ENCODE results near the gene POU2F3. TPM values are rescaled to one million over a fixed set of nuclear protein-coding genes. Genes with fewer than 3 reads are reported as not detected.

The POU2F3 gene
- total and polyA plus RNA-seq, 2 experiments from 2014 or later, result not detected

DNA sequence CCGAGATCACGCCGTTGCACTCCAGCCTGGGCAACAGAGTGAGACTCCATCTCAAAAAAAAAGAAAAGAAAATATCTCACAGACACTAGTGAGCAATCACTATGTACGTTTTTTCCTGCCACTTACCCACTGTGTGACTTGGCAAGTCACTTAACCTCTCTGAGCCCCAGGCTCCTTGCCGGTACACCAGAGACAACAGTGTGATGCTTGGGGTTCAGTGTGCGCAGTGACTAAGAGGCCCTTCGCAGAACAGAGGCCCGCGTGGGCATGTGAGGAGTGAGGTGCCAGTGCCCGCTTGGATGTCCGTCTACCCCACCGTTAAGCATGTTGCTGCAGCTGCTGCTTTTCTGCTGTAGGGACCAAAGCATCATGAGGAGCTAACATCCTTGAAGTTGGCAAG, 22.4 kb upstream of the POU2F3 start:
- H3K27me3 ChIP-seq, result no peaks in the 10 kb centered on the region
- no peak overlapping the region for H3K4me2 ChIP-seq
- H3K79me2 ChIP-seq, result peaks cover 62% of the 10 kb centered on the region
- H3K27ac ChIP-seq, result peak overlapping the region; percentile 53
- no peak for TF ChIP-seq EZH2 (IDR thresholded peaks at IDR 0.05; ENCODE audit: borderline replicate concordance)
- TF ChIP-seq, protein P1, sequence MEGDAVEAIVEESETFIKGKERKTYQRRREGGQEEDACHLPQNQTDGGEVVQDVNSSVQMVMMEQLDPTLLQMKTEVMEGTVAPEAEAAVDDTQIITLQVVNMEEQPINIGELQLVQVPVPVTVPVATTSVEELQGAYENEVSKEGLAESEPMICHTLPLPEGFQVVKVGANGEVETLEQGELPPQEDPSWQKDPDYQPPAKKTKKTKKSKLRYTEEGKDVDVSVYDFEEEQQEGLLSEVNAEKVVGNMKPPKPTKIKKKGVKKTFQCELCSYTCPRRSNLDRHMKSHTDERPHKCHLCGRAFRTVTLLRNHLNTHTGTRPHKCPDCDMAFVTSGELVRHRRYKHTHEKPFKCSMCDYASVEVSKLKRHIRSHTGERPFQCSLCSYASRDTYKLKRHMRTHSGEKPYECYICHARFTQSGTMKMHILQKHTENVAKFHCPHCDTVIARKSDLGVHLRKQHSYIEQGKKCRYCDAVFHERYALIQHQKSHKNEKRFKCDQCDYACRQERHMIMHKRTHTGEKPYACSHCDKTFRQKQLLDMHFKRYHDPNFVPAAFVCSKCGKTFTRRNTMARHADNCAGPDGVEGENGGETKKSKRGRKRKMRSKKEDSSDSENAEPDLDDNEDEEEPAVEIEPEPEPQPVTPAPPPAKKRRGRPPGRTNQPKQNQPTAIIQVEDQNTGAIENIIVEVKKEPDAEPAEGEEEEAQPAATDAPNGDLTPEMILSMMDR (IDR thresholded peaks at IDR 0.05; ENCODE audit: poor library complexity), result no peak
- no peak for TF ChIP-seq EZH2phosphoT487 (IDR thresholded peaks at IDR 0.05; ENCODE audit: low read depth, severe bottlenecking, unreplicated experiment)
- H3K4me3 ChIP-seq, result no peak overlapping the region
- H3K36me3 ChIP-seq (replicated peaks; ENCODE audit: insufficient read depth, low read depth), result no peaks in the 10 kb centered on the region
- peaks cover 60% of the 10 kb centered on the region for H3K4me1 ChIP-seq (ENCODE audit: insufficient read depth)
- H3K9me2 ChIP-seq (replicated peaks; ENCODE audit: insufficient read depth), result no peaks in the 10 kb centered on the region
- 93% methylated on average over 12 of the region's 12 CpGs for WGBS (ENCODE audit: low lambda C conversion rate, missing lambda C conversion rate)
- no peaks in the 10 kb centered on the region for H3K9me3 ChIP-seq (ENCODE audit: low read depth)
- DNase-seq (ENCODE audit: low spot score), result no peak
- H4K20me1 ChIP-seq (ENCODE audit: insufficient read depth, poor library complexity, severe bottlenecking), result peaks cover 13% of the 10 kb centered on the region
- H2AFZ ChIP-seq, result no peak overlapping the region

DNA sequence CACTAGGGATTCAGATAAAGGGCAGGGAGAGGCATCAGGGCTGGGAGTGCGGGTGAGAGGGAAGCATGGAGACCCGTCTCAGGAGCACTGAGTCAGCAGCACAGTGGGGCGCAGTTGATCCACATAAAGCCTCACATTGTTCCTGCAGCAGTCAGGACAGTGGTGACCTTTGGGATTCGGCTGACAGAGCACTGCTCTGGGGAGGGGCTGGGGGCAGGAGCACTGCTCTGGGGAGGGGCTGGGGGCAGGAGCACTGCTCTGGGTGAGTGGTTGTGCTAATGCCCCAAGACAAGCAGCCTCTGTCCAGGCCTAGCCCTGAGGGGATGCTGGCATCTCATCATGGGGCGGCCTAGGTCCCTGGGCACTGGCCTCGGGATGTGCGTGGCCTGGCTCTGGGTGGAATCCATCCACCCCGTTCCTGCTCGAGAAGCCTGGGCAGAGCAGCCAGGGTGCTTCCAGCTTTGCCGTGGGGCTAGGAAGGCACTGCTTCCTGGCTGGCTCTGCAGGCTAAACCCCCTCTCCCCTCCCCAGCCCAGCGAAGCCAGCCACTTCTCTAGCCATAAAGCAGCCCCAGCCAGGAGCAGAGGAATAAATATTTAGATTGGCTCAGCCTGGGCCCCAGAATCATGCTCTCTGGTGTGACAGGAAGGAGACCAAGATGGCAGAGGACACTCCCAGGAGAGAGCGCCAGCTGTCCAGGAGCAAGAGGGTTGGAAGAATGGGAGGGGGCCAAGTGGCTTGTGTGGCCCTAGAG, 21.8 kb upstream of the POU2F3 start:
- Histone ChIP-seq H3K79me2 (peaks cover 56% of the 10 kb centered on the region), H3K9me3 (ENCODE audit: low read depth) (no peaks in the 10 kb centered on the region), H3K4me3 (no peak overlapping the region), H4K20me1 (ENCODE audit: insufficient read depth, poor library complexity, severe bottlenecking) (peaks cover 13% of the 10 kb centered on the region), H3K4me2 (peak overlapping the region; percentile 27), H3K36me3 (replicated peaks; ENCODE audit: insufficient read depth, low read depth) (no peaks in the 10 kb centered on the region), H3K27ac (peak overlapping the region; percentile 53), H3K27me3 (no peaks in the 10 kb centered on the region), H3K9me2 (replicated peaks; ENCODE audit: insufficient read depth) (no peaks in the 10 kb centered on the region), H3K4me1 (ENCODE audit: insufficient read depth) (peaks cover 56% of the 10 kb centered on the region), H2AFZ (no peak overlapping the region)
- no peak for DNase-seq (ENCODE audit: low spot score)
- 62% methylated on average over 10 of the region's 12 CpGs for WGBS (ENCODE audit: low lambda C conversion rate, missing lambda C conversion rate)
- TF ChIP-seq EZH2 (IDR thresholded peaks at IDR 0.05; ENCODE audit: borderline replicate concordance), result no peak
- no peak for TF ChIP-seq EZH2phosphoT487 (IDR thresholded peaks at IDR 0.05; ENCODE audit: low read depth, severe bottlenecking, unreplicated experiment)
- TF ChIP-seq, protein P1 (IDR thresholded peaks at IDR 0.05; ENCODE audit: poor library complexity), result no peak

DNA sequence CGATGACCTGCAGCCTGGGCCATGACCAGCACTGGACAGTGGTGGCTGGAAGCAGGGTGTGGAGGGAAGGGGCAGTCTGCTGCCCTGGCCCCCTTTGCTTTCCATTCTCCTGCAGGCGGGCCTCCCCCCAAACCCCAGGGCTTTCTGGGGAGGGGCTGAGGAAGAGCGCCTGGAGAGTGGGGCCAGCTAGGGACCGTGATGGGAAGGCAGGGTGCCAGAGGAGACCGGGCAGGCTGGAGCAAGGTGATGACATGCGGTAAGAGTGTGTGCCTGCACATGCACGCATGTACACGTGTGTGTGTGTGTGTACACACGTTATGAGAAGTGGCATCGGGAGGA, 21.3 kb upstream of the POU2F3 start:
- peak overlapping the region; percentile 27 for H3K4me2 ChIP-seq
- H3K9me2 ChIP-seq (replicated peaks; ENCODE audit: insufficient read depth), result no peaks in the 10 kb centered on the region
- H3K9me3 ChIP-seq (ENCODE audit: low read depth), result no peaks in the 10 kb centered on the region
- H3K27me3 ChIP-seq, result no peaks in the 10 kb centered on the region
- DNase-seq (ENCODE audit: low spot score), result no peak
- H3K4me3 ChIP-seq, result no peak overlapping the region
- no peak overlapping the region for H3K27ac ChIP-seq
- peaks cover 13% of the 10 kb centered on the region for H4K20me1 ChIP-seq (ENCODE audit: insufficient read depth, poor library complexity, severe bottlenecking)
- no peak overlapping the region for H2AFZ ChIP-seq
- 84% methylated on average over 10 of the region's 10 CpGs for WGBS (ENCODE audit: low lambda C conversion rate, missing lambda C conversion rate)
- no peaks in the 10 kb centered on the region for H3K36me3 ChIP-seq (replicated peaks; ENCODE audit: insufficient read depth, low read depth)
- TF ChIP-seq EZH2phosphoT487 (IDR thresholded peaks at IDR 0.05; ENCODE audit: low read depth, severe bottlenecking, unreplicated experiment) (no peak), EZH2 (IDR thresholded peaks at IDR 0.05; ENCODE audit: borderline replicate concordance) (no peak)
- TF ChIP-seq, protein P1 (IDR thresholded peaks at IDR 0.05; ENCODE audit: poor library complexity), result no peak
- H3K4me1 ChIP-seq (ENCODE audit: insufficient read depth), result peaks cover 50% of the 10 kb centered on the region
- H3K79me2 ChIP-seq, result peaks cover 51% of the 10 kb centered on the region
